GM10266 (cell line): ENCODE measurements around the gene NTM.

Experiments
- DNase-seq: peaks from one replicate; pipeline ENCODE4 v3.0.0; 2012; ENCODE audit errors: extremely low spot score
- CTCF ChIP-seq: IDR thresholded peaks from 2 replicates; pipeline ENCODE4 v1.5.1; 2012; ENCODE audit warnings: mild to moderate bottlenecking, low read depth; ENCODE audit not compliant: control insufficient read depth, insufficient read depth; ENCODE audit errors: missing control alignments

Gene NTM

GRCh38 chr11:131595797-131596196 lies 225.4 kb downstream of the NTM start:
- TF ChIP-seq CTCF: no peak
- no peak for DNase-seq

- no peak for TF ChIP-seq CTCF
- DNase-seq: no peak
These were observed 227.5 kb downstream of the NTM start for GRCh38 chr11:131597890-131598289.

GRCh38 chr11:131598305-131598704 lies 227.9 kb downstream of the NTM start:
- no peak for DNase-seq
- TF ChIP-seq CTCF: no peak

GRCh38 chr11:131599285-131599684 lies 228.9 kb downstream of the NTM start:
- no peak for TF ChIP-seq CTCF
- no peak for DNase-seq

- no peak for DNase-seq
- no peak for TF ChIP-seq CTCF
These were observed 230.2 kb downstream of the NTM start for GRCh38 chr11:131600628-131601027.

- TF ChIP-seq CTCF: no peak
- no peak for DNase-seq
These were observed 231.2 kb downstream of the NTM start for GRCh38 chr11:131601586-131601985.

- TF ChIP-seq CTCF: no peak
- DNase-seq: no peak
These were observed 232.0 kb downstream of the NTM start for GRCh38 chr11:131602431-131602830.

GRCh38 chr11:131606811-131607335 lies 236.5 kb downstream of the NTM start:
- TF ChIP-seq CTCF: no peak
- no peak for DNase-seq
